Kidney (tissue), 22 donors: Measurements from ENCODE around the gene KDM3B. TPM values are rescaled to one million over a fixed set of nuclear protein-coding genes. Genes with fewer than 3 reads are reported as not detected.

ENCODE experiments used
- DNase-seq, 5 donors: peaks; one replicate each; pipeline ENCODE4 v3.0.0-alpha.2; 2013 to 2020
- FAIRE-seq: peaks from 2 replicates; lab custom pipeline; 2012; peaks lifted over from hg19 to GRCh38; lab: Jason Lieb, UNC
- H3K27ac ChIP-seq, 2 donors: one replicate each; pipeline ENCODE4 v1.7.0; 2013; ENCODE audit warnings: low read depth in 2 of 2, low read length in 2 of 2, inconsistent platforms in 1 of 2
- H3K27me3 ChIP-seq: one replicate; pipeline ENCODE4 v1.7.1; 2013; ENCODE audit warnings: low read length, inconsistent platforms; ENCODE audit not compliant: control insufficient read depth, insufficient read depth
- H3K36me3 ChIP-seq, 3 donors: one replicate each; pipeline versions ENCODE4 v1.7.0 to v1.7.1; 2013; ENCODE audit warnings: low read length in 3 of 3, control low read depth in 1 of 3, inconsistent platforms in 1 of 3; ENCODE audit not compliant: insufficient read depth in 3 of 3, control insufficient read depth in 2 of 3
- H3K4me1 ChIP-seq, 3 donors: one replicate each; pipeline versions ENCODE4 v1.7.0 to v1.7.1; 2013; ENCODE audit warnings: low read length in 3 of 3, inconsistent platforms in 1 of 3, low read depth in 1 of 3; ENCODE audit not compliant: control insufficient read depth in 2 of 3, insufficient read depth in 2 of 3
- H3K4me3 ChIP-seq, 3 donors: one replicate each; pipeline versions ENCODE4 v1.7.0 to v1.8.1; 2013; ENCODE audit warnings: low read length in 3 of 3, control low read depth in 1 of 3, inconsistent platforms in 1 of 3
- H3K9ac ChIP-seq, 3 donors: one replicate each; pipeline versions ENCODE4 v1.7.0 to v1.7.1; 2013; ENCODE audit warnings: low read length in 3 of 3, control low read depth in 1 of 3, inconsistent platforms in 1 of 3
- H3K9me3 ChIP-seq, 3 donors: one replicate each; pipeline versions ENCODE4 v1.7.0 to v1.7.1; 2013; ENCODE audit warnings: low read length in 3 of 3, control low read depth in 1 of 3, inconsistent platforms in 1 of 3; ENCODE audit not compliant: control insufficient read depth in 2 of 3, insufficient read depth in 1 of 3
- intact Hi-C: fragments of 100-400 bp; cut with DNase I; formaldehyde crosslinking; loops from one replicate; pipeline ENCODE4 v1.11.1; 2022
- long read RNA-seq, 10 donors: library from polyadenylated mRNA in 1 of 10; unstranded in 1 of 10; transcript quantifications; one replicate each; pipeline ENCODE4 v2.0.0 and lab custom pipeline, GENCODE V29; 2021 to 2026
- polyA plus RNA-seq: library from polyadenylated mRNA; stranded (reverse); fragments of 350-450 nt; fragmentation: Illumina TruSeq; extraction: RNeasy Lipid Tissue Mini Kit (QIAGEN cat#74804); gene quantifications from one replicate; pipeline ENCODE4 v1.2.3, GENCODE V29; 2014; ENCODE audit warnings: low read depth, low replicate concordance; ENCODE audit not compliant: insufficient read depth
- total RNA-seq: library from RNA; stranded (reverse); fragmentation: NEBNext Ultra II Directional; extraction: Animal tissue kit (Norgen Biotek cat#: 25700); gene quantifications from one replicate; pipeline ENCODE4 v1.2.1, GENCODE V29; 2021
- TF ChIP-seq, protein P1 (sequence below): IDR thresholded peaks from 3 replicates; pipeline ENCODE4 v1.5.1; 2012; ENCODE audit warnings: mild to moderate bottlenecking, moderate library complexity, borderline replicate concordance; ENCODE audit not compliant: insufficient read depth; ENCODE audit errors: extremely low read depth
- donor health status: control.
- donor health status: control.
- donor health status: control.
- donor health status: control.
- donor health status: control.
- donor health status: DM: yes; HTN: yes; CAD: no.
- donor health status: Normal renal cell carcinoma (clear cell type).

The KDM3B gene, protein sequence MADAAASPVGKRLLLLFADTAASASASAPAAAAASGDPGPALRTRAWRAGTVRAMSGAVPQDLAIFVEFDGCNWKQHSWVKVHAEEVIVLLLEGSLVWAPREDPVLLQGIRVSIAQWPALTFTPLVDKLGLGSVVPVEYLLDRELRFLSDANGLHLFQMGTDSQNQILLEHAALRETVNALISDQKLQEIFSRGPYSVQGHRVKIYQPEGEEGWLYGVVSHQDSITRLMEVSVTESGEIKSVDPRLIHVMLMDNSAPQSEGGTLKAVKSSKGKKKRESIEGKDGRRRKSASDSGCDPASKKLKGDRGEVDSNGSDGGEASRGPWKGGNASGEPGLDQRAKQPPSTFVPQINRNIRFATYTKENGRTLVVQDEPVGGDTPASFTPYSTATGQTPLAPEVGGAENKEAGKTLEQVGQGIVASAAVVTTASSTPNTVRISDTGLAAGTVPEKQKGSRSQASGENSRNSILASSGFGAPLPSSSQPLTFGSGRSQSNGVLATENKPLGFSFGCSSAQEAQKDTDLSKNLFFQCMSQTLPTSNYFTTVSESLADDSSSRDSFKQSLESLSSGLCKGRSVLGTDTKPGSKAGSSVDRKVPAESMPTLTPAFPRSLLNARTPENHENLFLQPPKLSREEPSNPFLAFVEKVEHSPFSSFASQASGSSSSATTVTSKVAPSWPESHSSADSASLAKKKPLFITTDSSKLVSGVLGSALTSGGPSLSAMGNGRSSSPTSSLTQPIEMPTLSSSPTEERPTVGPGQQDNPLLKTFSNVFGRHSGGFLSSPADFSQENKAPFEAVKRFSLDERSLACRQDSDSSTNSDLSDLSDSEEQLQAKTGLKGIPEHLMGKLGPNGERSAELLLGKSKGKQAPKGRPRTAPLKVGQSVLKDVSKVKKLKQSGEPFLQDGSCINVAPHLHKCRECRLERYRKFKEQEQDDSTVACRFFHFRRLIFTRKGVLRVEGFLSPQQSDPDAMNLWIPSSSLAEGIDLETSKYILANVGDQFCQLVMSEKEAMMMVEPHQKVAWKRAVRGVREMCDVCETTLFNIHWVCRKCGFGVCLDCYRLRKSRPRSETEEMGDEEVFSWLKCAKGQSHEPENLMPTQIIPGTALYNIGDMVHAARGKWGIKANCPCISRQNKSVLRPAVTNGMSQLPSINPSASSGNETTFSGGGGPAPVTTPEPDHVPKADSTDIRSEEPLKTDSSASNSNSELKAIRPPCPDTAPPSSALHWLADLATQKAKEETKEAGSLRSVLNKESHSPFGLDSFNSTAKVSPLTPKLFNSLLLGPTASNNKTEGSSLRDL (N-terminal part only)
- 69.6 TPM for total RNA-seq
- 18.5 TPM for polyA plus RNA-seq
- long read RNA-seq, donor 1, result 0 reads
- long read RNA-seq, donor 2, full-length matches to known transcripts, result 1 of 1 reads
- long read RNA-seq, donor 2, partial matches to known transcripts, result 0 of 1 reads
- long read RNA-seq, donor 2, other reads (novel, unspliced or antisense), result 0 of 1 reads
- long read RNA-seq, donor 3, full-length matches to known transcripts, result 2 of 7 reads
- long read RNA-seq, donor 3, partial matches to known transcripts, result 5 of 7 reads
- long read RNA-seq, donor 3, other reads (novel, unspliced or antisense), result 0 of 7 reads
- long read RNA-seq, donor 4, partial matches to known transcripts, result 12 of 13 reads
- long read RNA-seq, donor 4, other reads (novel, unspliced or antisense), result 0 of 13 reads
- long read RNA-seq, donor 5, result 0 reads
- long read RNA-seq, donor 6, partial matches to known transcripts, result 200 of 257 reads
- long read RNA-seq, donor 6, other reads (novel, unspliced or antisense), result 57 of 257 reads
- long read RNA-seq, donor 7, partial matches to known transcripts, result 26 of 33 reads
- long read RNA-seq, donor 7, other reads (novel, unspliced or antisense), result 7 of 33 reads
- long read RNA-seq, donor 8, partial matches to known transcripts, result 6 of 6 reads
- long read RNA-seq, donor 8, other reads (novel, unspliced or antisense), result 0 of 6 reads
- long read RNA-seq, donor 9, partial matches to known transcripts, result 0 of 1 reads
- long read RNA-seq, donor 9, other reads (novel, unspliced or antisense), result 0 of 1 reads
- long read RNA-seq, donor 10, partial matches to known transcripts, result 0 of 2 reads
- long read RNA-seq, donor 10, other reads (novel, unspliced or antisense), result 0 of 2 reads

DNA sequence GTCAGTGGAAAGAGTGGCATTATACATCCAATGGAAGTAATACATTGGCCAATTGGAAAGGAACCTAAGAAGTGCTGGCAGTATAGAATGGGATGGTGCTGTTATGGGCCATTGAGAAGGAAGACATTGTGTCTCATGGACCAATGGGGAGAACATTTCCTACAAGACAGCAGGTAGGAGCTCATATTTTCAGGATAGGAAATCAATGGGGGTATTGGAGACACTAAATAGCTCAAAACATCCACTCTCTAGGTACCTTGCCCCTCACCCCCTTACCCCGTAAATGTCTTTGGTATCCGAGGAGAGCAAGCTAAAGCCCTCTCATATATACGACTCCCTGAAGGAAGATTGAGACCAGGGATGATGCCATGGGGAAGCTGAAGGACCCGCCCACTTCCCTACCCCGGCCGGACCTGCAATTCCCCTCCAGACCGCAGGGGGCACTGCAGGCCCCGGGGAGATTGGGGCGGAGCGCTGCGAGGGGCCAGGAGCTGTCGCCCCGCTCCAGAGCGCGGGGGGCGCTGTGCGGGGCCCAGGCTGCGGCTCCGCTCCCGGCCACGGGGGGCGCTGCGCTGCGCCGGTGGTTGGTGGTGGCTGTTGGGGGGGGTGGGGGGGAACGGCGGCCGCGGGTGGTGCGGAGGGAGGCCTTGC lies at the start of gene KDM3B:
TSS of gene KDM3B (plus strand) at position 615 of the 651 bp plus-strand sequence. CDS start 111 bp downstream, outside the sequence.
- peak within 1 kb of the TSS; percentile 66 to 92 (median 91) for H3K9ac ChIP-seq
- no peak for FAIRE-seq
- peak within 1 kb of the TSS; percentile 75 to 86 for H3K27ac ChIP-seq
- peaks cover 0 to 5% (median 1%) of the 10 kb centered on the region in 3 donors for H3K36me3 ChIP-seq
- TF ChIP-seq, protein P1, sequence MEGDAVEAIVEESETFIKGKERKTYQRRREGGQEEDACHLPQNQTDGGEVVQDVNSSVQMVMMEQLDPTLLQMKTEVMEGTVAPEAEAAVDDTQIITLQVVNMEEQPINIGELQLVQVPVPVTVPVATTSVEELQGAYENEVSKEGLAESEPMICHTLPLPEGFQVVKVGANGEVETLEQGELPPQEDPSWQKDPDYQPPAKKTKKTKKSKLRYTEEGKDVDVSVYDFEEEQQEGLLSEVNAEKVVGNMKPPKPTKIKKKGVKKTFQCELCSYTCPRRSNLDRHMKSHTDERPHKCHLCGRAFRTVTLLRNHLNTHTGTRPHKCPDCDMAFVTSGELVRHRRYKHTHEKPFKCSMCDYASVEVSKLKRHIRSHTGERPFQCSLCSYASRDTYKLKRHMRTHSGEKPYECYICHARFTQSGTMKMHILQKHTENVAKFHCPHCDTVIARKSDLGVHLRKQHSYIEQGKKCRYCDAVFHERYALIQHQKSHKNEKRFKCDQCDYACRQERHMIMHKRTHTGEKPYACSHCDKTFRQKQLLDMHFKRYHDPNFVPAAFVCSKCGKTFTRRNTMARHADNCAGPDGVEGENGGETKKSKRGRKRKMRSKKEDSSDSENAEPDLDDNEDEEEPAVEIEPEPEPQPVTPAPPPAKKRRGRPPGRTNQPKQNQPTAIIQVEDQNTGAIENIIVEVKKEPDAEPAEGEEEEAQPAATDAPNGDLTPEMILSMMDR, result peak; percentile 98
- intact Hi-C loops, result no loop called here
- peaks cover 0 to 13% (median 5%) of the 10 kb centered on the region in 3 donors for H3K4me1 ChIP-seq
- H3K4me3 ChIP-seq, result peak within 1 kb of the TSS; percentile 64 to 82 (median 79)
- DNase-seq, result peak; percentile 91 to 96 (median 94)
- no peaks in the 10 kb centered on the region for H3K27me3 ChIP-seq
- peaks cover 0 to 4% (median 0%) of the 10 kb centered on the region in 3 donors for H3K9me3 ChIP-seq

DNA sequence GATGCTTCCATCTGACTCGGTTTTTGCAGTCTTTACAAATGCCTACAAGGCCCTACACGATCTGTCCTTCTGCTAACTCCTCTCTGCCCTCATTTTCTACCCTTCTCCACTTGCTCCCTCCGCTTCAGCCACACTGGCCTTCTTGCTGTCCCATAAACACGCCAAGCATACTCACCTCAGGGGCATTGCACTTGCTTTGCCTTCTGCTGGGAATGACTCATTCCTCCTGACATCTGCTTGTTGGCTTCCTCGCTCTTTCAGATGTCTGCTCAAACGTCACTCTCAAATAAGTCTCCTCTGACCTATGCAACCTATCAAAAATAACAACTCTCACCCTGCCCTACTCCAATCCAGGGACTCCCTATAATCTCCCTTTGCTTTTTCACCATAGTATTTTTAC lies 49.1 kb upstream of the KDM3B start:
- no peaks in the 10 kb centered on the region for H3K27me3 ChIP-seq
- H3K9ac ChIP-seq, result no peak overlapping the region
- no peak overlapping the region for H3K27ac ChIP-seq
- DNase-seq, result no peak
- intact Hi-C loops, result no loop called here
- TF ChIP-seq, protein P1, result no peak
- no peaks in the 10 kb centered on the region for H3K36me3 ChIP-seq
- no peaks in the 10 kb centered on the region for H3K9me3 ChIP-seq
- no peak overlapping the region for H3K4me3 ChIP-seq
- no peak for FAIRE-seq
- no peaks in the 10 kb centered on the region for H3K4me1 ChIP-seq
